ENCODE results near the gene LRBA.

LRBA gene

GRCh38 chr4:150632639-150633038 is 382.4 kb downstream of the LRBA start:
- no peak for DNase-seq (ENCODE audit: low spot score)
- Histone ChIP-seq H3K27ac (no peak overlapping the region), H3K4me3 (no peak overlapping the region)
- TF ChIP-seq CTCF (IDR thresholded peaks at IDR 0.05) = no peak

GRCh38 chr4:150628073-150628472 is 387.0 kb downstream of the LRBA start:
- DNase-seq (ENCODE audit: low spot score) = no peak
- Histone ChIP-seq H3K4me3 (no peak overlapping the region), H3K27ac (no peak overlapping the region)
- TF ChIP-seq CTCF (IDR thresholded peaks at IDR 0.05) = no peak

- Histone ChIP-seq H3K27ac (no peak overlapping the region), H3K4me3 (no peak overlapping the region)
- no peak for TF ChIP-seq CTCF (IDR thresholded peaks at IDR 0.05)
- no peak for DNase-seq (ENCODE audit: low spot score)
Observed at GRCh38 chr4:150625033-150625432, 390.1 kb downstream of the LRBA start.

GRCh38 chr4:150624055-150624454 is 391.0 kb downstream of the LRBA start:
- DNase-seq (ENCODE audit: low spot score) = no peak
- no peak for TF ChIP-seq CTCF (IDR thresholded peaks at IDR 0.05)
- Histone ChIP-seq H3K4me3 (no peak overlapping the region), H3K27ac (no peak overlapping the region)

GRCh38 chr4:150619042-150619441 is 396.0 kb downstream of the LRBA start:
- TF ChIP-seq CTCF (IDR thresholded peaks at IDR 0.05) = no peak
- DNase-seq (ENCODE audit: low spot score) = no peak
- no peak overlapping the region for H3K4me3 ChIP-seq
- H3K27ac ChIP-seq = no peak overlapping the region

- TF ChIP-seq CTCF (IDR thresholded peaks at IDR 0.05) = no peak
- no peak for DNase-seq (ENCODE audit: low spot score)
- Histone ChIP-seq H3K27ac (no peak overlapping the region), H3K4me3 (no peak overlapping the region)
Observed at GRCh38 chr4:150609131-150609530, 406.0 kb downstream of the LRBA start.

- Histone ChIP-seq H3K4me3 (no peak overlapping the region), H3K27ac (no peak overlapping the region)
- no peak for DNase-seq (ENCODE audit: low spot score)
- no peak for TF ChIP-seq CTCF (IDR thresholded peaks at IDR 0.05)
Observed at GRCh38 chr4:150600812-150601445, 414.2 kb downstream of the LRBA start.
